HG03135 (cell line): ENCODE data around the gene DNAH17.

Experiments
- ATAC-seq: cut with Tn5 transposase; IDR thresholded peaks from one replicate; pipeline ENCODE4 v1.9.1; 2021; ENCODE audit warnings: mild to moderate bottlenecking, moderate library complexity; ENCODE audit not compliant: unreplicated experiment

DNAH17 gene

GRCh38 chr17:78498848-78499247 is 78.3 kb downstream of the DNAH17 start:
- no peak for ATAC-seq

GRCh38 chr17:78497115-78497540 is 80.1 kb downstream of the DNAH17 start:
- no peak for ATAC-seq

- ATAC-seq, result no peak
Observed at GRCh38 chr17:78496311-78496710, 80.9 kb downstream of the DNAH17 start.

DNA sequence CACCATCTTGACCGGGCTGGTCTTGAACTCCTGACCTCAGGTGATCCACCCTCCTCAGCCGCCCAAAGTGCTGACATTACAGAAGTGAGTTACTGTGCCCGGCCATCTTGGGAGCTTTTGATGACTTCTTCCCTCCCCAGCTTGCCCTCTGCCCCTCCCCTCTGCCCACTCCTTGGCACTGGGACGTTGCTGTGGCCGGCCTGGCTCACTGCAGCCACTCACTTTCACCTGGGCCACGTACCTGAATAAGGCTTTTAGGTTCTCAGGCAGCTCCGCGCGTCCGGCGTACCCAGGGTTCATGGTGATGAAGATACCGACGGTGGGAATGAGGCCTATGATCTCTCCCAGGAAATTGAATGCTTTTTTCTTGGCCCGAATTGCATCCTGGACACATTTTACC is 81.6 kb downstream of the DNAH17 start:
- no peak for ATAC-seq

GRCh38 chr17:78494696-78495330 is 82.4 kb downstream of the DNAH17 start:
- ATAC-seq, result no peak

GRCh38 chr17:78493853-78494695 is 83.1 kb downstream of the DNAH17 start:
- no peak for ATAC-seq

- ATAC-seq, result no peak
Observed at GRCh38 chr17:78493450-78493849, 83.7 kb downstream of the DNAH17 start.

GRCh38 chr17:78492116-78492799 is 84.9 kb downstream of the DNAH17 start:
- no peak for ATAC-seq

GRCh38 chr17:78491236-78492115 is 85.7 kb downstream of the DNAH17 start:
- no peak for ATAC-seq

DNA sequence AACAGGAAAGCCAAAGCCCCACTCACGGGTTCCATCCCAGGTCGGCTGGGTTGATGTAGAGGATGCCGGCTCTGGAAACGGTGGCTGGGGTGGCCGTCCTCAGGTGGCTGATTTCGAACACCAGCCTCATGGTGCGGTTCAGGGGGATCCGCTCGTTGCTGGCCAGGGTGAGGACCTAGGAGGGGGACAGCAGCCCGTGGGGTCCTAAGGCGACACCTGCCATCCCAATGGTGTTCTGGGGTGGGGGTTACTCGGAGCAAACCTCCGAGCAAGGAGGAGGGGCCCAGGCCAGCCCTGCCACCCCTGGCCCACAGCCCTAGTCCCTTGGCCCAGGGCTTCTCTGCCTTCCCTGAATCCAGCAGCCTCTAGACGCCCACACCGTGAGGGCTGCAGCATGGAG is 86.5 kb downstream of the DNAH17 start:
- ATAC-seq, result no peak

GRCh38 chr17:78490156-78490555 is 87.0 kb downstream of the DNAH17 start:
- no peak for ATAC-seq

DNA sequence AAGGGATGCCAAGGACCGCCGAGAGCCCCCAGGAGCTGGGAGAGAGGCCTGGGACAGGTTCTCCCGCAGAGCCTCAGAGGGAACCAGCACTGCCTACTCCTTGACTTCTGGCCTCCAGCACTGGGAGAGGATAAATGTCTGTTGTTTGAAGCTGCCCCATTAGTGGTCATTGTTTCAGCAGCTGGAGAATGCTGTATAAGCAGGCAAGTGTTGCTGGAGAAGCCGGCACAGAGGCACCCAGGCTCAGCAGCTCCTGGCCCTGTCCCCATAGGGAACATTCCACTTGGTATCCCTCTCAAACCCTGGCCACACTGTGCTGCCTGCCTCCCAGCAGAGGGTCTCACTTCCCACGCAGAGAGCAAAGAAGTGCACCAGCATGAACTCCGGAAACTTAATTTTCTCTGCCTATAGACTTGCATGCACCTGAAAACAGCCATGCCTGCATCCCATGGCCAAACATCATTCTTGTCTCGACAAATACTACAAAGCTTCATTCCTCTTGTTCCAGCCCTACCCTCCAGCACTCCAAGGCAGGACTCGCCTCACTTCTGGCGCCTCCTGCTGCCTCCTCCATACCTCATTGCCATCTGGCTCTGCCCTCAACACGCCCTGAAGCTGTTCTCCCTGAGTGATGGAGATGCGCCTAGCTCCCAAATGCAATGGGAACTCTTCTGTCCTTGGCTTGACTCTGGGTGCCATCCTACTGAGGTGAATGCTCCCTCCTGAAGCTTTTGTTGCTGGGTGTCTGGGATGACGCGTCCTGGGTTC is 88.1 kb downstream of the DNAH17 start:
- no peak for ATAC-seq

DNA sequence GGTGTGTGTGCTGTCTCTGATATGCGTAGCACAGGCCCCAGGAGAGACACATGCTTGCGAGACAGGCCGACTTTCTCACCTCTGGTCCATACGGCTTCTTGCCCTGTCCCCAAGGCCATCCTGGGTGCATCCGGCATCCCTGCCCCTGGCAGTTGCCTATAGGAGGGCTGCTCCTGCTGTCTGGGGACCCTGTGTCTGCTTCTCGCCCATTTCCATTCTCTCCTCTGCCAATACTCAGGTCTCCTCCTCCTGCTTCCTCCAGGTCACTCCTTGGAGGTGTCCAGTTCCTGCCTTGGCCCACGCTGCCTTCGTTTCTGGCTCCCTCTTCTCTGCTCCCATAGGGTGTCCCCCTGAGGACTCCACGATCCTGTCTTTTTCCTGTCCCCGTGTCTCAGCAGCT is 89.0 kb downstream of the DNAH17 start:
- ATAC-seq, result no peak

DNA sequence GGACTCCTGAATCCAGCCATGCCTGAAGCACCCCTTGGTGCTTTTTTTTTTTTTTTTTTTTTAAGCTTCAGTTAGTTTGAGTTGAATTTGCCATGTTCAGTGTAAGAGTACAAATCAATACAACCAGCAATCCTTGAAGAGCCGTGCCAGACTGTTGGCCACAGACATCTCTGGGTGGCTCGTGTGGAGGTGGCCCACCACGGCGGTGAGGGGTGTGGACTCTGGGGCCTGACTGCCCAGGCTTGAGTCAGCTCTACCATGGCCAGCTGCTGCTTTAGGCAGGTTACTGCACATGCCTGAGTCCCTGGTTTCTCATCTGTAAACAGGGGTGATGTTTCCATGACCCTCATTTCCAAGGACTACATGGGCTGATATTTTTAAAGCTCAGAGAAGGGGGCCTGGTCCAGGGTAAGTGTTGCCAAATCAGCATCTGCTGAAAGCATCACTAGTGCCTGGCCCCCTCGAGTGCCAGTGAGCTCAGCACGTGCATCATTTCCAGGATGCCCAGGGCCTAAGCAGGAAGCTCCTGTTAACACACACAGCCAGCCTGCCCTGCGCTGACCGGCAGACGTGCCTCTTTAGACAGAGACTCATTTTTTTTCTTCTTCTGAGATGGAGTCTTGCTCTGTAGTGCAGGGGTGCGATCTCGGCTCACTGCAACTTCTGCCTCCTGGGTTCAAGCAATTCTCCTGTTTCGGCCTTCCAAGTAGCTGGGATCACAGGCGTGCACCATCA is 90.1 kb downstream of the DNAH17 start:
- ATAC-seq, result no peak

DNA sequence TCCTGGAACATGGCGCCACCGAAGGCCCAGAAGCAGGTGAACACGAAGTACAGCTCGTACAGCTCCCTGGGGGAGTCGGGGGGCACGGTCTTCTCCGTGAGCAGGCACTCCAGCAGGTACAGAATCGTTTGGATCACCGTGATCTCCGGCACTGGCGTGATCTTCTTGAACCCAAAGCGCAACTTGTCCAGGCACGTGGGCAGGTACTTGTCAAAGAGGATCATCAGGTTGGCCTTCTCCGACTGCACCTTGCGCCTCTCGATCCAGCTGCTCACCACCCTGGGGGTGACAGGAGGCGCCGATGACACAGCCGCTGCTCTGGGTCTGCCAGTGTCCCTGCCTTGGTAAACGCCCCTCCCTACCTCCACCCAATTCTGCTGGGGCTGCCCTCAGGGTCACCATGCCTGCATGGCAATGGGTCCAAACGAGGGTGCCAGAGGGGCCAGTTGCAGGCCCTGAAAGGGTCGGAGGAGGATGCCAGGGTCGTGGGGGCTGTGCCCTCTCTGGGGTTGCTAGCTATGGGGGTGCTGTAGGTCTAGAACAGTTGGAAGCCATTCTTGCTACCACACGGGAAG is 90.9 kb downstream of the DNAH17 start:
- no peak for ATAC-seq

DNA sequence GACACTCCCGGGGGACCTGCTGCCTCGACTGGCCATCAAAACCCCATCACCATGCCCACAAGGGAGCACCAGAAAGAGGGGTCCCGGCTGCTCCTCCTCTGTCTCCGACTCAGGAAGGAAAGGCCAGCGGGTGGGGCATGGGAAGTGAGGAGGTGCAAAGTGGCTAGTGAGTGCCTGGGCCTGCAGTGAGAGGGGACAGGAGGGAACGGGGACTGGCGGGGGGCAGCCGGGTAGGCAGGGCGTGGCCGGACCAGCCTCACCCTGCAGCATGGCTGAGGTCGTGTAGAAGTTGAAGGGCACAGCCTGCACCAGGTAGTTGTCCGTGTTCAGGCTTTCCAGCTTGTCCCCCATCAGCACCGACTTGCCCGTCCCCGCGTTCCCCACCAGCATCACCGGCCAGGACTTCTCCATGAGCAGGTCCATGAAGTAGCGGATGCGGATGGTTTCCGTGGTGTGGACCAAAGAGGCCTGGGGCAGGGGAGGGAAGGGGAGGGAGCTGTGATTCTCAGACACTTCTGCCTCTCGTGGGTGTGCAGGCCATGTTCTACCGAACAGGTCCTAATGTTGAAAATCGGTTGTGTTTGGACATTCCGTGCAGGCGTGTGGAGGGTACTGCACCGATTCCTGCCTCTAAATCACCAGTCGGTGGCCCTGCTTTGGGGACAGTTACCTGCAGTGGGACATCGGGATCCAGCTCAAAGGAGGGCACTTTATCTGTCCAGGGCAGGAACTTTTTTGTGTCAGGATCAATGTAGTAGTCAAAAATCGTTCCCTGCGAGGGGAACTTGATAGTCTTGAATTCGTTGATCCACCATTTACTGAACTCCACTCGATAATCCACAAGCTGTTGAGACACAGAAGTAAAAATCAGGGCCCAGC is 91.7 kb downstream of the DNAH17 start:
- no peak for ATAC-seq

- peak; percentile 75 for ATAC-seq
Observed at GRCh38 chr17:78484271-78485246, 92.6 kb downstream of the DNAH17 start.
